GM23248 (cell line): ENCODE data around the gene ZNF486. TPM values are rescaled to one million over a fixed set of nuclear protein-coding genes. Genes with fewer than 3 reads are reported as not detected.

Source experiments
- DNase-seq: peaks from one replicate; pipeline ENCODE4 v3.0.0-alpha.2; 2015
- H2AFZ ChIP-seq: fragments of 200-600 bp; sonication (generic); 2 replicates; pipeline ENCODE4 v1.6.1; 2016; ENCODE audit warnings: antibody characterized with exemption
- H3F3A ChIP-seq: fragments of 200-600 bp; sonication (generic); 2 replicates; pipeline ENCODE4 v1.6.1; 2016; ENCODE audit warnings: mild to moderate bottlenecking, antibody characterized with exemption, mixed run types; ENCODE audit not compliant: insufficient read depth
- H3K27ac ChIP-seq: fragments of 200-600 bp; sonication (generic); 2 replicates; pipeline ENCODE4 v1.5.1; 2016; ENCODE audit warnings: mild to moderate bottlenecking
- H3K27me3 ChIP-seq: fragments of 200-600 bp; sonication (generic); replicated peaks from 2 replicates; pipeline ENCODE4 v1.6.1; 2016; ENCODE audit warnings: mild to moderate bottlenecking; ENCODE audit not compliant: insufficient read depth
- H3K36me3 ChIP-seq: fragments of 200-600 bp; sonication (generic); 2 replicates; pipeline ENCODE4 v1.6.1; 2016; ENCODE audit warnings: low read depth, mild to moderate bottlenecking
- H3K4me1 ChIP-seq: fragments of 200-600 bp; sonication (generic); 2 replicates; pipeline ENCODE4 v1.6.1; 2016; ENCODE audit warnings: mild to moderate bottlenecking; ENCODE audit not compliant: insufficient read depth
- H3K4me2 ChIP-seq: fragments of 200-600 bp; sonication (generic); one replicate; pipeline ENCODE4 v1.6.1; 2016; ENCODE audit warnings: mild to moderate bottlenecking; ENCODE audit not compliant: unreplicated experiment
- H3K4me3 ChIP-seq: fragments of 200-600 bp; sonication (generic); 2 replicates; pipeline ENCODE4 v1.5.1; 2016; ENCODE audit warnings: mild to moderate bottlenecking
- H3K79me2 ChIP-seq: fragments of 200-600 bp; sonication (generic); 2 replicates; pipeline ENCODE4 v1.6.1; 2016; ENCODE audit warnings: mild to moderate bottlenecking; ENCODE audit not compliant: insufficient read depth
- H3K9ac ChIP-seq: fragments of 200-600 bp; sonication (generic); 2 replicates; pipeline ENCODE4 v1.6.1; 2016; ENCODE audit warnings: mild to moderate bottlenecking
- H3K9me2 ChIP-seq: fragments of 200-600 bp; sonication (generic); 2 replicates; pipeline ENCODE4 v1.6.1; 2016; ENCODE audit warnings: mixed run types, mild to moderate bottlenecking, moderate library complexity; ENCODE audit not compliant: insufficient read depth
- H3K9me3 ChIP-seq: fragments of 200-600 bp; sonication (generic); one replicate; pipeline ENCODE4 v1.6.1; 2017; ENCODE audit warnings: low read depth
- H4K20me1 ChIP-seq: fragments of 200-600 bp; sonication (generic); 2 replicates; pipeline ENCODE4 v1.6.0; 2016; ENCODE audit not compliant: insufficient read depth
- EZH2 ChIP-seq: fragments of 200-600 bp; sonication (generic); IDR thresholded peaks from 2 replicates; pipeline ENCODE4 v1.6.1; 2018; ENCODE audit warnings: antibody characterized with exemption, mild to moderate bottlenecking; ENCODE audit not compliant: insufficient read depth, poor library complexity, severe bottlenecking
- EZH2phosphoT487 ChIP-seq: fragments of 200-600 bp; sonication (generic); IDR thresholded peaks from 2 replicates; pipeline ENCODE4 v1.6.1; 2018; ENCODE audit warnings: antibody characterized with exemption, moderate library complexity, mild to moderate bottlenecking, low read depth; ENCODE audit not compliant: insufficient read depth
- WGBS, 2 experiments: methylation state at CpG; one replicate each; pipeline ENCODE4 v1.1.6; 2015 to 2017; ENCODE audit warnings: low lambda C conversion rate in 2 of 2, low coverage in 1 of 2; ENCODE audit errors: missing lambda C conversion rate in 2 of 2; 5-methylcytosine and 5-hydroxymethylcytosine counted together
- in situ Hi-C: fragments of 300-500 bp; cut with MboI; formaldehyde crosslinking; loops from 2 replicates; pipeline ENCODE4 v1.15.0; 2020
- polyA plus RNA-seq: library from polyadenylated mRNA; unstranded; fragments of >200 nt; fragmentation: Nextera tagmentation; extraction: Ambion mirVana; gene quantifications from 2 replicates; pipeline ENCODE4 v1.2.1, GENCODE V29; 2016
- total RNA-seq: library from RNA; depleted of rRNA; stranded (reverse); fragments of >200 nt; shearing (Covaris generic); gene quantifications from 2 replicates; pipeline ENCODE4 v1.2.3, GENCODE V29; 2014

ZNF486 gene
- total and polyA plus RNA-seq, 2 experiments from 2014 or later: 3.6 to 7.5 TPM

GRCh38 chr19:20233105-20233504, 66.1 kb downstream of the ZNF486 start:
- no peak for DNase-seq
- Histone ChIP-seq H3K27ac (no peak overlapping the region), H3K36me3 (0 out of 2 replicates have a peak, but pooled peaks cover 3% of the 10 kb centered on the region), H4K20me1 (no peaks in the 10 kb centered on the region), H3K9me2 (no peaks in the 10 kb centered on the region), H2AFZ (no peak overlapping the region), H3K27me3 (no peaks in the 10 kb centered on the region), H3K4me2 (no peak overlapping the region), H3K4me3 (no peak overlapping the region), H3K79me2 (peaks cover 25% of the 10 kb centered on the region), H3K4me1 (no peaks in the 10 kb centered on the region), H3K9me3 (no peaks in the 10 kb centered on the region), H3F3A (no peaks in the 10 kb centered on the region), H3K9ac (no peak overlapping the region)
- 97 to 98% methylated on average over 3 of the region's 3 CpGs for WGBS, 2 experiments
- no peak for TF ChIP-seq EZH2
- in situ Hi-C loops: loop anchor here (25.0 kb wide), 1 partner anchor 696 kb away; the partner anchor contains the start of genes CILP2 and YJEFN3

GRCh38 chr19:20235156-20235555, 68.1 kb downstream of the ZNF486 start:
- Histone ChIP-seq H3K27ac (no peak overlapping the region), H2AFZ (no peak overlapping the region), H4K20me1 (no peaks in the 10 kb centered on the region), H3K9ac (no peak overlapping the region), H3K4me3 (no peak overlapping the region), H3K4me1 (no peaks in the 10 kb centered on the region), H3K79me2 (peaks cover 21% of the 10 kb centered on the region), H3K9me2 (no peaks in the 10 kb centered on the region), H3F3A (no peaks in the 10 kb centered on the region), H3K4me2 (no peak overlapping the region), H3K27me3 (no peaks in the 10 kb centered on the region), H3K36me3 (no peaks in the 10 kb centered on the region), H3K9me3 (no peaks in the 10 kb centered on the region)
- in situ Hi-C loops: loop anchor here (25.0 kb wide), 1 partner anchor 698 kb away; the partner anchor contains the start of genes CILP2 and YJEFN3
- 96 to 97% methylated on average over 8 of the region's 8 CpGs for WGBS, 2 experiments
- DNase-seq: no peak
- no peak for TF ChIP-seq EZH2phosphoT487
- TF ChIP-seq EZH2: no peak

DNA sequence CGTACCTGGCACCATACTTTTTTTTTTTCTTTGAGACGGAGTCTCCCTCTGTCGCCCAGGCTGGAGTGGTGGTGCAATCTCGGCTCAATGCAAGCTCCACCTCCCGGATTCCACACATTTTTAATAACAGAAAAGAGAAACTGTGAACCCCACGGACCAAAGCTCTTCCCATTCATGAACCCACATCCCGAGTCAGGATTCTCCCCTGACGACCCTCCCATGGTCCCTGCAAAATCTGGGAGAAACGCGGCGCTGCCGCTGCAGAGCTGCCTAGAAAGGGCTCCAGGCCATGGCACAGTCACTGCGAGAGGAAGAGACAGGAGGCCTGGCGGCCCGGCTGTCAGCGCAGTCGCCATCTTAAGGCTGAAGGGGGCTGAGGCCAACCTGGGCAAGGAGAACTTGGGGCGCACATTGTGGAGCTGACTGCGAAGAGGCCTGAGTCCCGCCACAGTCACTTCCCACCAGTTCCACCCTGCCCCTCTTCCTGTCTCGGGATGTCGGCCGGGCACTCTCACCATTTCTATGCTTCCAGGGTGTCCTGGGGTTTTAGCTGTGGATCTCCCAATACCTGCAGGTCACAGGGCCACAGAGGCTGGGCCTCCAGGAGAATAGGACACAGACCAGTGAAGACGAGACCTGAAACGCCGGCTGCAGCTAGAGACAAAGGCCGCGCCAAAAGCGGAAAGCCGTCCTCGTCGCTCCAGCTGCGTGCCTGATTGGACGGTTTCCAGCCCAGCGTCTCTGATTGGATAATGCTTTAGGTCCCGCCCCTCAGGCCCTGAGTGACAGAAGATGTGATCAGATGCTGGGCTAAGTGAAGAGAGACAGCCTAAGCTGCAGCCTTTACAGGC, 71.0 kb downstream of the ZNF486 start:
- peak overlapping the region; percentile 67 for H3K27ac ChIP-seq
- H3K4me2 ChIP-seq: peak overlapping the region; percentile 95
- no peaks in the 10 kb centered on the region for H3K36me3 ChIP-seq
- no peaks in the 10 kb centered on the region for H3K27me3 ChIP-seq
- TF ChIP-seq EZH2phosphoT487: no peak
- no peak for TF ChIP-seq EZH2
- H3K9me2 ChIP-seq: no peaks in the 10 kb centered on the region
- in situ Hi-C loops: loop anchor here (25.0 kb wide), 1 partner anchor 701 kb away; the partner anchor contains the start of genes CILP2 and YJEFN3
- H3K4me1 ChIP-seq: no peaks in the 10 kb centered on the region
- no peaks in the 10 kb centered on the region for H3K9me3 ChIP-seq
- H2AFZ ChIP-seq: peak overlapping the region; percentile 96
- peak overlapping the region; percentile 82 for H3K9ac ChIP-seq
- H3K79me2 ChIP-seq: peaks cover 21% of the 10 kb centered on the region
- H3F3A ChIP-seq: no peaks in the 10 kb centered on the region
- no peaks in the 10 kb centered on the region for H4K20me1 ChIP-seq
- 1 to 2% methylated on average over 36 of the region's 36 CpGs for WGBS, 2 experiments
- peak overlapping the region; percentile 95 for H3K4me3 ChIP-seq
- DNase-seq: peak; percentile 96

- WGBS, 2 experiments: 57 to 66% methylated on average over 4 of the region's 4 CpGs
- Histone ChIP-seq H3K9me2 (no peaks in the 10 kb centered on the region), H3K4me3 (no peak overlapping the region), H3K27ac (no peak overlapping the region), H3K79me2 (no peaks in the 10 kb centered on the region), H3K27me3 (no peaks in the 10 kb centered on the region), H3K4me2 (no peak overlapping the region), H3K4me1 (no peaks in the 10 kb centered on the region), H3K9ac (no peak overlapping the region), H3K36me3 (no peaks in the 10 kb centered on the region), H2AFZ (no peak overlapping the region), H3K9me3 (no peaks in the 10 kb centered on the region), H3F3A (no peaks in the 10 kb centered on the region), H4K20me1 (no peaks in the 10 kb centered on the region)
- no peak for DNase-seq
- in situ Hi-C loops: loop anchor here (25.0 kb wide), 1 partner anchor 706 kb away; the partner anchor contains the start of genes CILP2 and YJEFN3
- TF ChIP-seq EZH2 (no peak), EZH2phosphoT487 (no peak)
Measured at GRCh38 chr19:20243629-20244028, 76.6 kb downstream of the ZNF486 start.
